Measurements from ENCODE around the gene BUD31.
"Not testable (repeated sequence)": the region's sequence is repeated elsewhere in the genome, so short reads cannot be mapped to it uniquely, and the experiment has no call there.

The BUD31 gene

GRCh38 chr7:99408379-99409191, at the start of gene BUD31, which contains the start of gene PDAP1:
TSS of gene BUD31 (plus strand) at chr7:99408969. CDS start at chr7:99411093, 2,124 bp downstream.
TSS of gene PDAP1 (minus strand) at chr7:99408597. CDS start at chr7:99408548, 49 bp downstream.
- DNase-seq = peak; percentile 93

GRCh38 chr7:99359465-99360154, 49.2 kb upstream of the BUD31 start:
- no peak for DNase-seq

GRCh38 chr7:99362801-99363200, 46.0 kb upstream of the BUD31 start:
- no peak for DNase-seq

- DNase-seq = no peak
Observed at GRCh38 chr7:99363286-99363685, 45.5 kb upstream of the BUD31 start.

- DNase-seq = peak; percentile 44
Observed at GRCh38 chr7:99365318-99366141, 43.2 kb upstream of the BUD31 start.

GRCh38 chr7:99366646-99367045, 42.1 kb upstream of the BUD31 start:
- no peak for DNase-seq

- DNase-seq = no peak
Observed at GRCh38 chr7:99368750-99369389, 39.9 kb upstream of the BUD31 start.

- DNase-seq = peak; percentile 73
Observed at GRCh38 chr7:99369767-99370391, 38.9 kb upstream of the BUD31 start.

GRCh38 chr7:99371376-99371920, 37.3 kb upstream of the BUD31 start:
- DNase-seq = no peak

GRCh38 chr7:99372275-99373090, 36.3 kb upstream of the BUD31 start:
- no peak for DNase-seq

- no peak for DNase-seq
Observed at GRCh38 chr7:99373091-99374066, 35.4 kb upstream of the BUD31 start.

GRCh38 chr7:99374111-99375064, 34.4 kb upstream of the BUD31 start, which contains the start of gene ARPC1B:
TSS of gene ARPC1B (plus strand) at chr7:99374730. CDS start at chr7:99385715, 10,985 bp downstream.
- DNase-seq = peak; percentile 71

GRCh38 chr7:99375070-99375807, 33.5 kb upstream of the BUD31 start:
- DNase-seq = peak; percentile 85

GRCh38 chr7:99379043-99379577, 29.7 kb upstream of the BUD31 start:
- peak; percentile 66 for DNase-seq

GRCh38 chr7:99379693-99380031, 29.1 kb upstream of the BUD31 start:
- DNase-seq = not testable (repeated sequence)

- peak; percentile 84 for DNase-seq
Observed at GRCh38 chr7:99380032-99380822, 28.5 kb upstream of the BUD31 start.
